ENCODE results near the gene RAPGEF4.

Gene RAPGEF4

DNA sequence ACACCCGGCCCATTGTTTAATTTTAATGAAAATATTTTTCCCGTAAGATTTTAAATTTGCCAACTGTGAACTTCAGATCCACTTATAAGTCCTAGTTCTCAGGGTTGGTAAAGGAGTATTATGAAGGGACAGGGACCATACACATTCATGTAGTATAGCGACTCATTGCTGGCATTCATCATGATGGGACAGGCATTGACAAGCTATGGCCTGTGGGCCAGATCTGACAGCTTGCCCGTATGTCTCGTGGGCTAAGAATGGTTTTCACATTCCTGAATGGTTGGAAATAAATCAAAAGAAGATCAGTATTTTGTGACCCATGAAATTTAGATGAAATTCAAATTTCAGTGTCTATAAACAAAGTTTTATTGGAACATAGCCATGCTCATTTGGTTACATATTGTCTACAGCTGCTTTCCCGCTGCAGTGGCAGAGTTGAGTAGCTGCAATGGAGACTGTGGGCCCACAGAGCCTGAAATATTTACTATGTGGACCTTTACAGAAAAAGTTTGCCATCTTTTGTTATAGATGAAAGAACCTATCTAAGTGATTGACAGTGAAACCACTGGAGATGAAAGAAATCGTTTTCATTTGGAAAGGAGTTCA lies 4.1 kb downstream of the RAPGEF4 start:
- Histone ChIP-seq H3K9ac (ENCODE audit: low read length) (no peak overlapping the region), H3K4me1 (ENCODE audit: low read length) (no peaks in the 10 kb centered on the region), H3K27me3 (ENCODE audit: low read depth, low read length) (no peaks in the 10 kb centered on the region), H4K20me1 (ENCODE audit: insufficient read depth, low read length) (no peaks in the 10 kb centered on the region), H3K4me2 (ENCODE audit: low read length) (no peak overlapping the region), H3K4me3 (ENCODE audit: low read length) (no peak overlapping the region), H3K79me2 (ENCODE audit: low read length) (no peaks in the 10 kb centered on the region), H3K27ac (ENCODE audit: low read length) (no peak overlapping the region), H2AFZ (ENCODE audit: low read depth, low read length) (no peak overlapping the region), H3K9me3 (ENCODE audit: insufficient read depth, low read length) (no peaks in the 10 kb centered on the region), H3K36me3 (replicated peaks; ENCODE audit: low read depth, low read length) (no peaks in the 10 kb centered on the region)
- TF ChIP-seq EZH2phosphoT487 (IDR thresholded peaks at IDR 0.05; ENCODE audit: low read depth) = no peak
- TF ChIP-seq, protein P1, sequence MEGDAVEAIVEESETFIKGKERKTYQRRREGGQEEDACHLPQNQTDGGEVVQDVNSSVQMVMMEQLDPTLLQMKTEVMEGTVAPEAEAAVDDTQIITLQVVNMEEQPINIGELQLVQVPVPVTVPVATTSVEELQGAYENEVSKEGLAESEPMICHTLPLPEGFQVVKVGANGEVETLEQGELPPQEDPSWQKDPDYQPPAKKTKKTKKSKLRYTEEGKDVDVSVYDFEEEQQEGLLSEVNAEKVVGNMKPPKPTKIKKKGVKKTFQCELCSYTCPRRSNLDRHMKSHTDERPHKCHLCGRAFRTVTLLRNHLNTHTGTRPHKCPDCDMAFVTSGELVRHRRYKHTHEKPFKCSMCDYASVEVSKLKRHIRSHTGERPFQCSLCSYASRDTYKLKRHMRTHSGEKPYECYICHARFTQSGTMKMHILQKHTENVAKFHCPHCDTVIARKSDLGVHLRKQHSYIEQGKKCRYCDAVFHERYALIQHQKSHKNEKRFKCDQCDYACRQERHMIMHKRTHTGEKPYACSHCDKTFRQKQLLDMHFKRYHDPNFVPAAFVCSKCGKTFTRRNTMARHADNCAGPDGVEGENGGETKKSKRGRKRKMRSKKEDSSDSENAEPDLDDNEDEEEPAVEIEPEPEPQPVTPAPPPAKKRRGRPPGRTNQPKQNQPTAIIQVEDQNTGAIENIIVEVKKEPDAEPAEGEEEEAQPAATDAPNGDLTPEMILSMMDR (IDR thresholded peaks at IDR 0.05; ENCODE audit: low read depth, low read length) = no peak

GRCh38 chr2:172740856-172741255 lies 5.2 kb downstream of the RAPGEF4 start:
- no peaks in the 10 kb centered on the region for H3K79me2 ChIP-seq (ENCODE audit: low read length)
- no peak overlapping the region for H3K4me3 ChIP-seq (ENCODE audit: low read length)
- no peaks in the 10 kb centered on the region for H3K36me3 ChIP-seq (replicated peaks; ENCODE audit: low read depth, low read length)
- no peak overlapping the region for H2AFZ ChIP-seq (ENCODE audit: low read depth, low read length)
- H3K9ac ChIP-seq (ENCODE audit: low read length) = no peak overlapping the region
- H3K27me3 ChIP-seq (ENCODE audit: low read depth, low read length) = no peaks in the 10 kb centered on the region
- TF ChIP-seq, protein P1 (IDR thresholded peaks at IDR 0.05; ENCODE audit: low read depth, low read length) = no peak
- TF ChIP-seq EZH2phosphoT487 (IDR thresholded peaks at IDR 0.05; ENCODE audit: low read depth) = no peak
- no peak overlapping the region for H3K27ac ChIP-seq (ENCODE audit: low read length)
- no peaks in the 10 kb centered on the region for H3K4me1 ChIP-seq (ENCODE audit: low read length)
- no peaks in the 10 kb centered on the region for H4K20me1 ChIP-seq (ENCODE audit: insufficient read depth, low read length)
- H3K9me3 ChIP-seq (ENCODE audit: insufficient read depth, low read length) = no peaks in the 10 kb centered on the region
- H3K4me2 ChIP-seq (ENCODE audit: low read length) = no peak overlapping the region

- Histone ChIP-seq H3K9ac (ENCODE audit: low read length) (no peak overlapping the region), H3K4me3 (ENCODE audit: low read length) (no peak overlapping the region), H3K4me1 (ENCODE audit: low read length) (no peaks in the 10 kb centered on the region), H3K4me2 (ENCODE audit: low read length) (no peak overlapping the region), H3K27ac (ENCODE audit: low read length) (no peak overlapping the region), H3K9me3 (ENCODE audit: insufficient read depth, low read length) (no peaks in the 10 kb centered on the region), H3K27me3 (ENCODE audit: low read depth, low read length) (no peaks in the 10 kb centered on the region), H4K20me1 (ENCODE audit: insufficient read depth, low read length) (no peaks in the 10 kb centered on the region), H3K79me2 (ENCODE audit: low read length) (no peaks in the 10 kb centered on the region), H2AFZ (ENCODE audit: low read depth, low read length) (no peak overlapping the region), H3K36me3 (replicated peaks; ENCODE audit: low read depth, low read length) (no peaks in the 10 kb centered on the region)
- TF ChIP-seq, protein P1 (IDR thresholded peaks at IDR 0.05; ENCODE audit: low read depth, low read length) = no peak
- TF ChIP-seq EZH2phosphoT487 (IDR thresholded peaks at IDR 0.05; ENCODE audit: low read depth) = no peak
Measured at GRCh38 chr2:172742931-172743540, 7.4 kb downstream of the RAPGEF4 start.

DNA sequence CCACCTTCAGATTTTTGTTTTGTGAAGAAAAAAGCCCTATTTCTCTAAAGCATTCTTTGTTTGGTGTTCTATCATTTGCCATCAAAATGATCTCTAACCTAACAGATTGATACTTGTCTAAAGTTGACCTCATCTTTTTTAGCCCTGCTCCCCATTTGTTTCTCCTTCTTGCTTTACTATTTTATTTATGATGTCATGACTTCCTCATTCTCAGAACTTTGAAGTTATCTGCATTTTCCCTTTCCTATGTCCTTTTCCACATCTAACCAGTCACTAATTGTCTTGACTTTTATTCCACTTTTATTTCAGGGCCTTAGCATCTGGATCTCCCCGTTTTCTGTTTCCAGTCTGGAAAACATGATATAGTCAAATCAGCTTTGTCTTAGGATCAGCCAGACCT lies 8.3 kb downstream of the RAPGEF4 start:
- Histone ChIP-seq H3K9ac (ENCODE audit: low read length) (no peak overlapping the region), H3K27me3 (ENCODE audit: low read depth, low read length) (no peaks in the 10 kb centered on the region), H3K4me1 (ENCODE audit: low read length) (no peaks in the 10 kb centered on the region), H3K27ac (ENCODE audit: low read length) (no peak overlapping the region), H3K79me2 (ENCODE audit: low read length) (no peaks in the 10 kb centered on the region), H3K36me3 (replicated peaks; ENCODE audit: low read depth, low read length) (no peaks in the 10 kb centered on the region), H4K20me1 (ENCODE audit: insufficient read depth, low read length) (no peaks in the 10 kb centered on the region), H3K9me3 (ENCODE audit: insufficient read depth, low read length) (no peaks in the 10 kb centered on the region), H3K4me2 (ENCODE audit: low read length) (no peak overlapping the region), H2AFZ (ENCODE audit: low read depth, low read length) (no peak overlapping the region), H3K4me3 (ENCODE audit: low read length) (no peak overlapping the region)
- no peak for TF ChIP-seq EZH2phosphoT487 (IDR thresholded peaks at IDR 0.05; ENCODE audit: low read depth)
- TF ChIP-seq, protein P1 (IDR thresholded peaks at IDR 0.05; ENCODE audit: low read depth, low read length) = no peak
